ENCODE measurements around the gene UQCC2.

- no peak for TF ChIP-seq POLR2AphosphoS5 (IDR thresholded peaks at IDR 0.05; ENCODE audit: low read depth, low read length)
- TF ChIP-seq REST (IDR thresholded peaks at IDR 0.05; ENCODE audit: insufficient read depth in 1 of 2, low read depth in 2 of 2, low read length in 2 of 2): no peak
- no peak for TF ChIP-seq SIN3A (IDR thresholded peaks at IDR 0.05; ENCODE audit: borderline replicate concordance, insufficient read depth, low read length)
- no peak for TF ChIP-seq FOXP2 (optimal IDR thresholded peaks at IDR 0.05; ENCODE audit: borderline replicate concordance, extremely low read depth, extremely low read length, insufficient read depth)
Measured at GRCh38 chr6:33682341-33682740, 29.2 kb downstream of the UQCC2 start.
